ENCODE measurements around the gene GNA14. TPM values are rescaled to one million over a fixed set of nuclear protein-coding genes. Genes with fewer than 3 reads are reported as not detected.
A peak's percentile ranks its signal among the peaks of the same experiment; 100 is the strongest.
"Not testable (repeated sequence)": the region's sequence is repeated elsewhere in the genome, so short reads cannot be mapped to it uniquely, and the experiment has no call there.

GNA14 gene
- polyA plus RNA-seq, 10 donors: 2.7 to 6.2 (median 3.8) TPM

- no peak for DNase-seq
Measured at GRCh38 chr9:77453825-77454647, 194.1 kb downstream of the GNA14 start.

- DNase-seq: no peak
Measured at GRCh38 chr9:77451507-77451906, 196.6 kb downstream of the GNA14 start.

DNA sequence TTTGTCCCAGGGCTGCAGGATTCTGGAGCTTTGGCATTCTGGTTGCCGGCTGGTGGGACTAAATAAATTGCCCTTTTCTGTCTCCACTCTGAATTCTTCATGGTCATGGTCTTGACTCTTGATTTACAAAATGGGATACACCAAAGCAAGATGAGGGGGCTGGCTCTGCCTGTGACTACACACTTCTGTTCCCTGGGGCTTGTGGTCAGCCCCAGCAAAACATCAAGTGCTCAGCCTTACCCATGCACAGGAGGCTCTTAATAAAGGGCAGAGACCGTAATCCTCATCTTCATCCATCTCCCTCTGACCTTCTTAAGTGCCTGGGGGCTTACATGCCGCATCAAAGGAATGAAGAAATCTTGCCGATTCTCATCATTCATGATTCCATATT is 198.0 kb downstream of the GNA14 start:
- DNase-seq: no peak

- no peak for DNase-seq
Measured at GRCh38 chr9:77449240-77450084, 198.7 kb downstream of the GNA14 start.

DNA sequence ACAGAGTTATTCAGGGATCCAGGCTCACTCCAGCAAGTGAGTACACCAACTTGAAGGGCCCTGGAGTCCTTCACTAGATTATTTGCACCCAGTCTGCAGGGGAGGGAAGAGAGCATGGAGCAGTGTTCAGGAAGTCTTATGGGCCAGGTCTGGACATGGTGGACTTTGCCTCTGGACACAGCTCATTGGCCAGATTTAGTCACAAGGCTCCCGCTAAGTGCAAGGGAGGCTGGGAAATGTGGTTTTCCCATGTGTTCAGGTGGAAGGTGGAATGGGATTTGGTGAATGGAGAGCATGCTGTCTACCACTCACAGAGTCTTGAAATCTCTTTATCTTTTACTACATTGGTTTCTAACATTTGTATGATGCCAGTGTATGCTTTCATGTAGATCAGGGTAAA is 200.5 kb downstream of the GNA14 start:
- DNase-seq: no peak

GRCh38 chr9:77442436-77442835 is 205.7 kb downstream of the GNA14 start:
- no peak for DNase-seq

DNA sequence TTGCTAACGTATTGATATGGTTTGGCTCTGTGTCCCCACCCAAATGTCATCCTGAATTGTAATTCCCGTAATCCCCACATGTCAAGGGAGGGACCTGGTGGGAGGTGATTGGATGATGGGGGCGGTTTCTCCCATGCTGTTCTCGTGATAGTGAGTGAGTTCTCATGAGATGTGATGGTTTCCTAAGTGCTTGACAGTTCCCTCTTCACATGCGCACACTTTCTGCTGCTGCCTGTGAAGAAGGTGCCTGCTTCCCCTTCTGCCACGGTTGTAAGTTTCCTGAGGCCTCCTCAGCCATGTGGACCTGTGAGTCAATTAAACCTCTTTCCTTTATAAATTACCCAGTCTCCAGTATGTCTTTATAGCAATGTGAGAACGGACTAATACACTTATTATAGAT is 207.0 kb downstream of the GNA14 start:
- not testable (repeated sequence) for DNase-seq

DNA sequence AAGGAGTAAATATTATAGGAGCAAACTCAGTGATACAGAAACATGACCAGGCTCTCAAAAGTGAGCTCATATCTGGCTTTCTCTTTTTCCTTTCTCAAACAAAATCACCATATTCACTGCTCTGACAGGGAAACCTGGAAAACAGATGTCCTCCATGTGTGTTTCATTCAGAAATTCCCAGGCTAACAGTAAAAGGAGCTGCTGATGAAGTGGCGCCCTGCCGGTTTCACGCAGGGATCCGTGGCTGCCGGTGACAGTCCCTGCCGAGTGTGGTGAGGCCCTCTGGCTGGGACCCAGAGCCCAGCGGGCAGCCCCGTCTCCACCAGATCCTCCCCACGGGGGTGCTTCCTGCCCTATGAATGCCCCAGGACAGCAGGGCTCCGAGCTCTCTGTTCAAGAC is 208.1 kb downstream of the GNA14 start:
- DNase-seq: peak; percentile 59 to 89 (median 70)

DNA sequence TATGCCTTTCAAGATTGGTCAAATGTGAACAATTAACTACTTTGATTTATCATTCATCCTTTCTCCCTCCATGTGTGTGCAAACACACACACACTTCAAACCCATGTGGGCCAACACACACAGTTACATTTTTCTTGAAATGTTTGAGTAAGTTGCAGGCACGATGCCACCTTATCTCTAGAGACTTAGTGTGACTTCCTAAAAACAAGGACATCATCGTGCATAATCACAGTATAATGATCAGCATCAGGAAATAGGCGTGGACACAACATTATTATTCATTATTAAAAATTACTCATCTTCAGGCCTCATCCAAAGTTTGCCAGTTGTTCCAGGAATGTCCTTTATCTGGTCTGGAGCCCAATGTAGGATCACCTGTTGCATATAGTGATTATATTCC is 209.5 kb downstream of the GNA14 start:
- DNase-seq: no peak

- peak; percentile 26 to 84 (median 53) for DNase-seq
Measured at GRCh38 chr9:77435688-77436087, 212.4 kb downstream of the GNA14 start.

- DNase-seq: peak in 1 of 3 donors; percentile 28
Measured at GRCh38 chr9:77435277-77435676, 212.8 kb downstream of the GNA14 start.

DNA sequence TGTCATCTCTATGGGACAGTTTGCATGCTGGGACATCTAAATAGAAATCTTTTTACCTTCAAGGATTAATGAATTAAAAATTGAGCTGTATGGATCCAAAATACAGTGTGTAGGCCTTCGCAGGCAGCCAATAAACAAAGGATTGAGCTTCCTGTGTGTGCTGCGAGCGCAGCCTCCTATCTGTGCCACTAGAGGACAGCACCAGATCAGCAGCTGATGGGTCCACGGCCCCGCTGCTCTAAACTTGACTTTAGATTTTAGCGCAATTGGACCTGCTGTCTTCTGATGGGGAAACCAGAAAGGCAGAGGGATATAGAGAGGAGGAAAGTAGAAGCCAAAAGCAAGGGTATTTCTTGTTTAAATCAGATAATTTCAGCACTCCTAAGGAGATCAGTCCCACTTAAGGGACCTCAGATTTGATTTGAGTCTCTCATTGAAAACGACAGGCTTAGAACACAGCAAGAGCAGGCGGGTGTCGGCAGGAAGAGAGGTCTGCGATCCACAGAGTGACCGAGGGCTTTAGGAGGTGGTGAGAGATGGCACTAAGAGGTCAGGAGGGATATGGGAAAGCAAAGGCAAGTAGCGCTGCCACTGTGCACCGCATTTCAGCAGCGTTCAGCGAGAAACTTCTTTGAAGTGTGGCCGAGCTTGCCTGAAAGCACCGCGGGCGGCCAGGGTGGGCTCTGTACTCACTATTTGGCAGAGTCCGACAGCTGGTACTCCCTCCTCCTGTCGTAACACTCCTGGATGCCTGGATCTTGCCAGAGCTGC is 214.3 kb downstream of the GNA14 start:
- peak; percentile 49 to 87 (median 76) for DNase-seq

DNA sequence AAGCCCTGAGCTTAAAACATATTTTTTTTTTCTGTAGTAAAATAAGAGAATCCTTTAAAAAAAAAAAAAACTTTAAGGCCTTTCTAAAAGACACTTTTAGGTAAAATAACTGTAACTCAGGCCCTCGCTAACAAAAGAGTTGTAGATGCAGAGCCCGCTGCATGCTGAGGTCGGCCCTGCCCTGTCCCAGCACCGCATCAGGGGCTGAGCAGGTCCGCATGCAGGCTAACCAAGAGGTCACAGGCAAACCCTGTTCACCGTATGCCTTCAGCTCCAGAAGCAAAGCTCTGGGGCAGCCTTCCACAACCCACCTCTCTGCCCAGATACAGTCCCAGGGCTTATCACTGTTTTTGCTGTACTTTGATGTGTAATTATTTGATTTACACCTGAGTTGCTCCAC is 216.1 kb downstream of the GNA14 start:
- no peak for DNase-seq

GRCh38 chr9:77429928-77430327 is 218.2 kb downstream of the GNA14 start:
- DNase-seq: peak in 1 of 3 donors; percentile 17

GRCh38 chr9:77427256-77427927 is 220.7 kb downstream of the GNA14 start:
- DNase-seq: no peak

DNA sequence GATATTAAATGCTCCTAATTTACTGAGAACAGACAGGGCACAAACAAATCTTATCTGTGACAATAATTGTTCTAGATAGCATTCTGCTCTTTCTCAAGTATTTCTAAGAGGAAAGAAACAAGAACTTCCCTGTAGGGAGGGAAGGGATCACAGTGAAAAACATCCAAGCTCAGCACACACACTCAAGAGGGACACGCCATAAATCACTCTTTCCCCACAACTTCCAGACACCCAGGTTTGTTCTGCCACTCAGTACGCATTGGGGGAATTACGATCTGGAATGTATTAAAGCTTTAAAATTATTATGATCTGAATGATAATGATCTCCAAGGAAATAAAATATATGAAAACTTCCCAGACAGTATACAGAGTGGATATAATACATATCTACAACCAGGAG is 221.4 kb downstream of the GNA14 start:
- no peak for DNase-seq

DNA sequence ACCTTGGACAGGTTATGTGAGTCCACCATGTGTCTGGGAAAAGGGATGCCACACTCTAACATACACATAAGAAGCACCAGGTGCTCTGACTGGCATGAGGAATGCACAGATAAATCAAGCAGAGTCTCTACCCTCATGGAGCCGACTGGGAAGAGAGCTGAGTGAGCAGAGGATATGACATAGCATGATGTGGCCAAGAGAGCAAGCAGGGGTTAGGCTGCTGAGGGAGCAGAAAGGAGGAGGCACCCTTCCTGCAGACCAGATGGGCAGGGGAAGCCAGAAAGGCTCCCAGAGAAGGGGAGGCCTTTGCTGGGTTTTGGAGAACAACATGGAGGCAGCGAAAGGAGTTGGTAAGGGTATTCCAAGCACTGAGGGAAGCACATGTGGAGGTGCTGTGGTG is 223.1 kb downstream of the GNA14 start:
- no peak for DNase-seq

DNA sequence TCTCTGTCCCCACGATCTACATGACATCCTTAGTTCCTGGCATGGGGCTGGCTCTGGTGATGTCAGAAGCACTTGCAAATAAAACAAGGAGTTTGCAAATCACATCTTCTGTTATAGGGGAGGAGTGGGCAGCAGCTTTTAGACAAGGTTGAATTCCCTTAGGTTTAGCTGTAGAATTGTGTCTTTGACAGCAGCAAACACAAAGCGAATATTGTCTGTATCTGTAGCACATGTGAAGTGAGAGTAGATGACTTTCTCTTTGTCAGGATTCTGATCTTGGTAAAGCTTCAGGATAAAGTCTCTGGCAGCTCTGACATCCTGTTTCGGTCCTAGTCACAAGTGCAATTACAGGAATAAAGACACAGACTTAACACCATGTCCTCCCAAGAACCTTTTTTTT is 224.3 kb downstream of the GNA14 start:
- DNase-seq: no peak

DNA sequence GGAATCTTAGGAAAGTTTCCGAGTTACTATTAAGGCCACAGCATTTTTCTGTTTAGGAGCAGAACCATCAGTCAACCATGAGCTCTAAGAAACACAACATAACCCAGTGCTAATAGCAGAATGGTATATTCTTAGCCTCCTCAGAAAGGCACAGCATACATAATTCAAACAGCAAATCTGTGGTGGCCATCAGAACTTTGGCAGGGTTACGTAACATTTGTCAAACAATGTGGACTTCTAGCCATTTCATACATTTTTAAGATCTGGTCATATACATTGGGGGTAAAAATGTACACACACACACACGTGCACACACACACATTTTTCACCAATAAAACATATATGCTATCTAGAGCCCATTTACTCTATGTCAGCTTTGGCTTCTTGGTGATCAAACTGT is 225.2 kb downstream of the GNA14 start:
- DNase-seq: no peak

- DNase-seq: no peak
Measured at GRCh38 chr9:77421506-77422265, 226.4 kb downstream of the GNA14 start.

DNA sequence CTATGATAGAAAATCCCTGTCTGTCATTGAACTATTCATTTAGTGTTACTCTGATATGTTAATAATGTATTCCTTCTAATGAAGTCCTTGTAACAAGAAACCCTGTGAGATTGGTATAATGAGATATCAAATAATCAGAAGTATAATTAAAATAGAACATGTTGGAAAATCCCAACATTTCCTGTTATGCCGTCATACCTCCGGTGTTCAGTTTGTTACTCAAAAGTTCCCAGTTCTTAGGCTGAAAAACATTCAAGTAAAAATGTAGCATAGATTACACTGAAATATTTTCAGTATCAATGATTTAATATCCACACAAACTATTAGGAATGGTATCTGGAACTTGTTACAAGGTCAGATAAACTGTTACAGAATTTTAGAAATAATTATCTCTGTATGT is 227.5 kb downstream of the GNA14 start:
- DNase-seq: no peak

All from muscle of back (tissue), 11 donors.